ENCODE results near the gene PLCB4. TPM values are rescaled to one million over a fixed set of nuclear protein-coding genes. Genes with fewer than 3 reads are reported as not detected.

Gene PLCB4
- total RNA-seq, 1 donor from 2014 or later: not detected

GRCh38 chr20:9100691-9101090 lies 31.8 kb downstream of the PLCB4 start:
- intact Hi-C loops (cut with micrococcal nuclease): no loop called here

- intact Hi-C loops (cut with micrococcal nuclease): no loop called here
Measured at GRCh38 chr20:9102456-9102855, 33.6 kb downstream of the PLCB4 start.

DNA sequence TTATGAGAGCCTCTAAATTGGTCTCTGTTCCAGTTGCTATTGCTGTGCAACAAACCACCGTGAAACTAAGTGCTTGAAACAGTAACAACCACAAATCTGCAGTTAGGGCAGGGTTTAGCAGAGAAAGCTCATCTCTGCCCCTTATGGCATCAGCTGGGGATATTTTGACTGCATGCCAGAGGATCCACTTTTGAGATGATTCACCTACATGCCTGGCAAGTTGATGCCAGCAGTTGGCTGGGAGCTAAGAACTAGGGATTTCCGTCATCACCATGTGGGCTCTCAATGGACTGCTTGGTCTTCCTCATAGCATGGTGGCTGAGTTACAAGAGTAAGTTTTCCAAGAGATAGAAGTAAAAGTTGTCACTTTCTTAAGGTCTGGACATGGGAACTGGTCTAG lies 35.1 kb downstream of the PLCB4 start:
- intact Hi-C loops (cut with micrococcal nuclease): no loop called here

- intact Hi-C loops (cut with micrococcal nuclease): no loop called here
Measured at GRCh38 chr20:9108260-9108659, 39.4 kb downstream of the PLCB4 start.

DNA sequence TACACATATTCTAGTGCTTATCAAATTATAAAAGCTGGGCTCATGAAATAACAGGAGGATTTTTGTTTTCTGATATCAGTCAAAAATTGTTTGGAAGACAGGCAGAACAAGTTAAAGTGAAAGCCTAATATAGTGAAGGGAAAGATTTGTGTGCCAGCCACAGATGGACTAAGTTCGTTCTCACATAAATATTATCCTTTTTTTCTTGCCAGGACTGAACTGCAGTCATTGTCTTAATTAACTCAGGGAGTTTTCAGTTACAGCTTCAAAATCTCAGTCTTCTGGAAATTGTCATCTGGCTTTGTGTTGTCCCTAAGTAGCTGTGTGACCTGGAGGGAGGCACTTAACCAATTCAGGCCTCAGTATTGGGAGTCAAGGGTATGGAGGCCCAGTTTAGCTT lies 40.7 kb downstream of the PLCB4 start:
- intact Hi-C loops (cut with micrococcal nuclease): no loop called here

GRCh38 chr20:9110365-9110764 lies 41.5 kb downstream of the PLCB4 start:
- intact Hi-C loops (cut with micrococcal nuclease): no loop called here

GRCh38 chr20:9110916-9111432 lies 42.1 kb downstream of the PLCB4 start:
- intact Hi-C loops (cut with micrococcal nuclease): no loop called here

GRCh38 chr20:9112541-9113515 lies 43.9 kb downstream of the PLCB4 start:
- intact Hi-C loops (cut with micrococcal nuclease): no loop called here

DNA sequence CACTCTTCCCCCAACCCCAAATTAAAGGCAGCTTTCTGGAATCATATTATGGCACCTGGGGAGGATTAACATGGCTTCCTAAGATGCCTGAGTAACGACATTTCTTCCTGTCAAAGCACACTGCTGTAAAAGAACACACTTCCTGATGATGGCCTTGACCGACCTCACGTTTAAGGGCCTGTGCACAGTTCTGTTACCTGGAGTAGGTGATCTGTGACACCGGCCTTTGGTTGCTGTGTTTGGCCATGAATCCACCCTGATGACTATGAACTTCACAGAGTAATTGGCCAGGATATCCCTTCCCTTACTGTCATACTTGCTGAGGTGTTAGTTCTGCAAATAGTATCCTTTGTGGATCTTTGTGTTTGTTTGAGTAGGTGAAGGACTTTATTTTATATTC lies 45.8 kb downstream of the PLCB4 start:
- intact Hi-C loops (cut with micrococcal nuclease): no loop called here

- intact Hi-C loops (cut with micrococcal nuclease): no loop called here
Measured at GRCh38 chr20:9117548-9117947, 48.7 kb downstream of the PLCB4 start.

DNA sequence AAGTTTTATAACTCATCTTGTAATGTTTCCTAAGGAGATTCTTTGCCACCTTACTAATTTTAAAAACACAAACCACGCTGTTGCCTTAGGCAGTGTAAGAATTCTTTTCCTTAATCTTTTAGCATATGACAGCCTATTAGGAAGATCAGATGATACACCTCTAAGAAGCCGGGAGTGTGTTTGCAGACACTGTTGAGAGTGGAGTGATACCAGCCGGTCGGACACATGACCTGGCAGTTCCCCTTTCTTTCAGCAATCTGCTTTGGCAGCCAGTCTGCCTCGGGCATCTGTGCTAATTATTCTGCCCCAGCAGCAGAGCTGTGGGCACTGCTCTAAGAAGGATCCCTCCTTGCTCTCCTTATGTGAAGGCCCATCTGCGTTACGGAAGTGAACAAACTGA lies 50.9 kb downstream of the PLCB4 start:
- intact Hi-C loops (cut with micrococcal nuclease): no loop called here

GRCh38 chr20:9121211-9121610 lies 52.3 kb downstream of the PLCB4 start:
- intact Hi-C loops (cut with micrococcal nuclease): no loop called here

- intact Hi-C loops (cut with micrococcal nuclease): no loop called here
Measured at GRCh38 chr20:9122571-9122970, 53.7 kb downstream of the PLCB4 start.

DNA sequence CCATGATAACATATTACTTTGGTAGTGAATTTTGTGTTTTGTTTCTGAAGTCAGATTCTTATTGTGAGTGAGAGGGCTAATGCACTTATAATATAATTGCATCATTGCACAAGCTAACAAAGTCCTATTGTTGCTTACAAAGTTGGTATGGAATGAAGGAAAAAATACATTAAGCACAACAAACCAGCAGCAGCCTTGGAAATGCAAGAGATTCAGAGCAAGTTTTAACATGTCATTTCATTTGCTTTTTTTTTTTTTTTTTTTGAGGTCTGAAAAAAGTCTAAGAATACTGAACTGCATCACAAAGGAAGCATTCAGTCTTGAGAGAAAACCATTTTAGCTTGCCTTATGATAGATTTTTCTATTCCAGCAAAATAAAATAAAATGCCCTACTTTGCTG lies 57.6 kb downstream of the PLCB4 start:
- intact Hi-C loops (cut with micrococcal nuclease): no loop called here

DNA sequence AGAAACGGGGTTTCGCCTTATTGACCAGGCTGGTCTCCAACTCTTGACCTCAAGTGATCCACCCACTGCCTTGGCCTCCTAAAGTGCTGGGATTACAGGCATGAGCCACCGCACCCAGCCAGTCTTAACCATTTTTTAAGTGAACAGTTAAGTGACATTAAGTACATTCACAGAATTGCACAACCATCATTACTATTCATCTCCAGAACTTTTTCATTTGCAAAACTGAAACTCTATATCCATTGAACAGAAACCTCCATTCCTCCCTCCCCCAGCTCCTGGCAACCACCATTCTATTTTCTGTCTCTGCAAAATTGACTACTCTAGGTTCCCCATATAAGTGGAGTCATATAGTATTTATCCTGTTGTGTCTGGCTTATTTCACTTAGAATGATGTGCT lies 59.7 kb downstream of the PLCB4 start:
- intact Hi-C loops (cut with micrococcal nuclease): no loop called here

DNA sequence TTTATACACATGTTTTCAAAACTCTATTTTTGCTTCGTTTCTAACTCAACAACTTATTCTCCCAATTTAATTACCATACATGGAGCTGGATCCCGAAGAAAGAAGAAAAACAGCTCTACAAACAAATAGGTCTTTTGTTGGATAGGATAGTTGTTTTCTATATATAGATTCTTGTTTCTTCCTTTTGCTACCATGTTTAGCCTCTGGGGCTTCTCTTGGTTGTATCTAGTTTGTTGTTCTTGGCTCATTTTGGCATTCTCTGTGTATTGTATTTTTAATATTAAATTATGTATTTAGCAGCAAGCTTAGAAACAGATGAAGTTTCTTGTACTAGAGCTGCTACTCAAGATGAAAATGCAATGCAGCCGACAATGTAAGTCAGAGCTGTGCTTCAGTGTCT lies 60.9 kb downstream of the PLCB4 start:
- intact Hi-C loops (cut with micrococcal nuclease): loop anchor here (10.0 kb wide), 1 partner anchor 45 kb away; no protein-coding TSS in a partner anchor

DNA sequence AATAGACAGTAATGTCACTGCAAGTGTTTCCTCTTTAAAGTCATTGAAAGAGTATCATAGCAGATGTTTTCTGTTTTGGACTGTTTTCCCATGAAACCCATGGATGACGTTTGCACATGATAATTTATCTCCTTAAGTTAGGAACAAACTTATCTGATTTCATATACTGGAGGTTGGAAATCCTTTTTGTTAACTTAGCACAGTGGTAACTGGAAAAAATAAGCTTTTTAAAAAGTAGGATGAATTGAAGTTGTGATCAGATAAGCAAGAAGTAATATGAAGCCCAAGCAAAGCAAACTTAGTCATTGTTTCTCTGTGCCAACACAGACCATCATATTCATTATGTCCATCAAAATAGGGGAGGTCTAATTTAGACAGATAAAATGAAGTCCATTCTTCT lies 61.6 kb downstream of the PLCB4 start:
- intact Hi-C loops (cut with micrococcal nuclease): loop anchor here (10.0 kb wide), 1 partner anchor 46 kb away; no protein-coding TSS in a partner anchor

DNA sequence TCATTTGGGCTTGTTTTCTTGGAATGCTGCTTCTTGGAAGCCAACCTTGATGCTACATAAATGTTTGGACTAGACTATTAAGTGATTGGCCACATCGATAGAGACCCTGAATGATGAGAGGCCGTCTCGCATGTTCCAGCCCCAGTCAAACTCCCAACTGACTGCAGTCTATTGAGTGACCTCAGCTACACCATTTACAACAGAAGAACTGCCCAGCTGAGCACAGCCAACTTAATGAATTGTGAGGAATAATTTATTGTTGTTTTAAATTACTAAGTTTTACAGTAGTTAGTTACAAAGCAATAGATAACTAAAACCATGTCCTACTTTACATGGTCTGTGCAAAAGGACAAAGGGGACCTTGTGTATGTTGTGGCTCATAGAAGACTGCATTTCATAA lies 63.0 kb downstream of the PLCB4 start:
- intact Hi-C loops (cut with micrococcal nuclease): loop anchor here (10.0 kb wide), 1 partner anchor 47 kb away; no protein-coding TSS in a partner anchor

GRCh38 chr20:9134346-9134745 lies 65.5 kb downstream of the PLCB4 start:
- intact Hi-C loops (cut with micrococcal nuclease): loop anchor here (10.0 kb wide), 1 partner anchor 50 kb away; no protein-coding TSS in a partner anchor

- intact Hi-C loops (cut with micrococcal nuclease): loop anchor here (10.0 kb wide), 1 partner anchor 51 kb away; no protein-coding TSS in a partner anchor
Measured at GRCh38 chr20:9136114-9136513, 67.2 kb downstream of the PLCB4 start.

- intact Hi-C loops (cut with micrococcal nuclease): loop anchor here (10.0 kb wide), 1 partner anchor 52 kb away; no protein-coding TSS in a partner anchor
Measured at GRCh38 chr20:9137001-9137400, 68.1 kb downstream of the PLCB4 start.

- intact Hi-C loops (cut with micrococcal nuclease): loop anchor here (10.0 kb wide), 1 partner anchor 54 kb away; no protein-coding TSS in a partner anchor
Measured at GRCh38 chr20:9139106-9139833, 70.4 kb downstream of the PLCB4 start.

All from T-helper 2 cell treated with Interferon-gamma antibody and Interleukin-4, amounts not matched to agents 100 ng/mL and 5 ng/mL, for 36 hours (primary cell).